ENCODE data around the gene KCNMA1.

KCNMA1 gene

GRCh38 chr10:77087366-77087765 is 550.2 kb downstream of the KCNMA1 start:
- DNase-seq = no peak

GRCh38 chr10:77086081-77086480 is 551.5 kb downstream of the KCNMA1 start:
- no peak for DNase-seq

GRCh38 chr10:77085344-77085743 is 552.3 kb downstream of the KCNMA1 start:
- DNase-seq = no peak

- no peak for DNase-seq
These were observed 553.0 kb downstream of the KCNMA1 start for GRCh38 chr10:77084431-77085144.

GRCh38 chr10:77082601-77083252 is 554.9 kb downstream of the KCNMA1 start:
- DNase-seq = no peak

GRCh38 chr10:77081481-77081891 is 556.1 kb downstream of the KCNMA1 start:
- DNase-seq = no peak

- DNase-seq = no peak
These were observed 557.1 kb downstream of the KCNMA1 start for GRCh38 chr10:77080361-77081027.

- DNase-seq = no peak
These were observed 557.9 kb downstream of the KCNMA1 start for GRCh38 chr10:77079592-77080300.

GRCh38 chr10:77077316-77077945 is 560.2 kb downstream of the KCNMA1 start:
- no peak for DNase-seq

GRCh38 chr10:77075926-77076325 is 561.7 kb downstream of the KCNMA1 start:
- no peak for DNase-seq

GRCh38 chr10:77074104-77074624 is 563.4 kb downstream of the KCNMA1 start:
- no peak for DNase-seq

GRCh38 chr10:77073663-77073960 is 564.0 kb downstream of the KCNMA1 start:
- DNase-seq = no peak

GRCh38 chr10:77072836-77073662 is 564.6 kb downstream of the KCNMA1 start:
- no peak for DNase-seq

- DNase-seq = no peak
These were observed 565.2 kb downstream of the KCNMA1 start for GRCh38 chr10:77072361-77072835.

- no peak for DNase-seq
These were observed 565.7 kb downstream of the KCNMA1 start for GRCh38 chr10:77071956-77072355.

GRCh38 chr10:77071001-77071511 is 566.6 kb downstream of the KCNMA1 start:
- DNase-seq = no peak

GRCh38 chr10:77070346-77070745 is 567.3 kb downstream of the KCNMA1 start:
- DNase-seq = no peak

- no peak for DNase-seq
These were observed 568.6 kb downstream of the KCNMA1 start for GRCh38 chr10:77068969-77069368.

- DNase-seq = no peak
These were observed 569.3 kb downstream of the KCNMA1 start for GRCh38 chr10:77068272-77068671.

- DNase-seq = no peak
These were observed 575.2 kb downstream of the KCNMA1 start for GRCh38 chr10:77062381-77062780.

GRCh38 chr10:77060913-77061312 is 576.7 kb downstream of the KCNMA1 start:
- DNase-seq = no peak

GRCh38 chr10:77056650-77057049 is 581.0 kb downstream of the KCNMA1 start:
- DNase-seq = no peak
